ENCODE measurements around the gene PEAK1.

GRCh38 chr15:77180270-77180669 is 239.6 kb downstream of the PEAK1 start:
- TF ChIP-seq POLR2A (IDR thresholded peaks at IDR 0.05; ENCODE audit: low read length) (no peak), GATA1 (IDR thresholded peaks at IDR 0.05; ENCODE audit: low read depth, low read length) (no peak)

All from erythroblast (primary cell).